Uterus (tissue), 2 donors: ENCODE measurements around the gene E2F8.

Experiments
- POLR2A ChIP-seq, 2 donors: fragments of 450-650 bp; IDR thresholded peaks; one replicate each; pipeline ENCODE4 v1.6.1; 2016; ENCODE audit warnings: antibody characterized with exemption in 2 of 2, mild to moderate bottlenecking in 1 of 2, moderate library complexity in 1 of 2
- TF ChIP-seq, protein P1 (sequence below), 4 experiments: fragments of 200-600 bp in 2 of 4; fragments of 450-650 bp in 2 of 4; sonication (generic) in 2 of 4; IDR thresholded peaks; one replicate each; pipeline ENCODE4 v1.5.1; 2016 to 2019; ENCODE audit warnings: antibody characterized with exemption in 4 of 4, mild to moderate bottlenecking in 2 of 4, moderate library complexity in 1 of 4

DNA sequence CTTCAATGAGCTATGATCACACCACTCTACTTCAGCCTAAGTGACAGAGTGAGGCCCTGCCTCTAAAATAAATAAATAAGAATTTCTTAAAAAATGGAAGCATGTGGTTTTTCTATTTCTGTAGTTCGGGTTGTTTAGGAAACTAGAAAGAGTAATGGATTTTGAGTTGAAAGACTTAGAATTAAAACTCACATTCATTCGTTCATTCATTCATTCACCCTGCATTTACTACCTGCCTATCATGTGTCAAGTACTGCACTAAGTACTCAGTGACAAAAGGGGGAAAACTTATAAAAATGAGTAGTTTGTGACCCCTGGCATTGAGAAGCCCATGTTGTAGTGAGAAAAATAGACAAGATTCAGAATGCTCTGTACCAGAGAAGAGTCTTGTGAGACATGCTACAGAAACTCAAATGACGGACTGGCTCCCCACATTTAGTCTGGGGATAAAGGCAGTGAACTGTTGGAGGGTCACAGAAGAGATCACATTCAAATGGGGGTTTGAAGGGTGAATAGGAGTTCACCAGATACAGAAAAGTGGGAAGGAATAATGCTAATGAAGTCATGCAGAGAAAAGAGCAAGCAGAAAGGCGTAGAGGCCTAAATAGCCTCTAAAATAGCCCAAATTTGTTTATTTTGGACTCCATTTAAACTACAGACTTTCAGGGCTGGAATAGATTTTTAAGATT lies 46.0 kb downstream of the E2F8 start:
- TF ChIP-seq, protein P1, sequence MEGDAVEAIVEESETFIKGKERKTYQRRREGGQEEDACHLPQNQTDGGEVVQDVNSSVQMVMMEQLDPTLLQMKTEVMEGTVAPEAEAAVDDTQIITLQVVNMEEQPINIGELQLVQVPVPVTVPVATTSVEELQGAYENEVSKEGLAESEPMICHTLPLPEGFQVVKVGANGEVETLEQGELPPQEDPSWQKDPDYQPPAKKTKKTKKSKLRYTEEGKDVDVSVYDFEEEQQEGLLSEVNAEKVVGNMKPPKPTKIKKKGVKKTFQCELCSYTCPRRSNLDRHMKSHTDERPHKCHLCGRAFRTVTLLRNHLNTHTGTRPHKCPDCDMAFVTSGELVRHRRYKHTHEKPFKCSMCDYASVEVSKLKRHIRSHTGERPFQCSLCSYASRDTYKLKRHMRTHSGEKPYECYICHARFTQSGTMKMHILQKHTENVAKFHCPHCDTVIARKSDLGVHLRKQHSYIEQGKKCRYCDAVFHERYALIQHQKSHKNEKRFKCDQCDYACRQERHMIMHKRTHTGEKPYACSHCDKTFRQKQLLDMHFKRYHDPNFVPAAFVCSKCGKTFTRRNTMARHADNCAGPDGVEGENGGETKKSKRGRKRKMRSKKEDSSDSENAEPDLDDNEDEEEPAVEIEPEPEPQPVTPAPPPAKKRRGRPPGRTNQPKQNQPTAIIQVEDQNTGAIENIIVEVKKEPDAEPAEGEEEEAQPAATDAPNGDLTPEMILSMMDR (IDR thresholded peaks at IDR 0.05), result no peak
- no peak for TF ChIP-seq POLR2A (IDR thresholded peaks at IDR 0.05)
